Erythroblast (primary cell): Measurements from ENCODE around the gene HNRNPU.

Source experiments
- GATA1 ChIP-seq: IDR thresholded peaks from 2 replicates; pipeline ENCODE4 v1.6.1; 2011; ENCODE audit warnings: low read depth, mild to moderate bottlenecking, control low read depth, low read length, moderate library complexity
- POLR2A ChIP-seq: IDR thresholded peaks from 2 replicates; pipeline ENCODE4 v1.6.1; 2011; ENCODE audit warnings: mild to moderate bottlenecking, low read length

DNA sequence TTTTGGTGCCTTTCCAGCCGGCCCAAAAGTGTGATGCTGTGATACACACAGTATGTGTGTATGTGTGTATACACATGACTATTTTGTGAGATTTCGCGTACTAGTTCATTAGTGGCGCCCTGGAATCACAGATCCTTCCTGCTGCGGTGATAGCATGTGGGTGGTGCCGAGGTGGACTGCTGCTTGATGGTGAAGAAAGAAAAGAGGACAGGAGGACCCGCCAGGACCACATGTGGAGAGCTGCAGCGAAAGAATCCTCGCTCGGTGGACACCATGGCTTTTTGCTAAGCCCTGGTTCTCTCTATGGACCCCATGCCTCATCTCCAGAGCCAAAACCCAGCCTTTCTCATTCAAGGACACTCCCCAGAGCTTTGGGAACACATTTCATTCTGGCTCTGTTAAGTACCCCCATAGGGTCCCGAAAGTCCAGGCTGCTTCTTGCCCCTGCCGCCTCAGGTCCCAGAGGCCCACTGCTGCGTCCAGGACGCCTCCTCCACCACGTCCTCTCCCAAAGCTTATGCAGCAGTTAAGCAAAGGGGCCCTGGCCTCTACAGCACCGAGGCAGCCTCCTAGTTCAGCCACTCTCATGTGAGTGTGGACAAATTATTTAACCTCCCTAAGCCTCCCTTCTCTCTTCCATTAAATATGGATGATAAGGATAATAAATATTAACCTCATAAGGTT lies 61.6 kb downstream of the HNRNPU start:
- TF ChIP-seq POLR2A (no peak), GATA1 (no peak)
